PC-9 (cell line): ENCODE results near the gene ASPN. TPM values are rescaled to one million over a fixed set of nuclear protein-coding genes. Genes with fewer than 3 reads are reported as not detected.

ENCODE experiments used
- BruUV-seq: library from RNA; stranded (reverse); fragments of 400-500 nt; replicated peaks from 2 replicates; lab custom pipeline; 2021; lab: Mats Ljungman, UMichigan
- CTCF ChIA-PET: fragments of 300-600 bp; sonication (Branson Sonifier 250); formaldehyde crosslinking; loops from one replicate; lab custom pipeline; 2022; ENCODE audit warnings: antibody characterized with exemption; lab: Charles Lee
- POLR2A ChIA-PET: fragments of 300-600 bp; sonication (Branson Sonifier 250); formaldehyde crosslinking; loops from one replicate; lab custom pipeline; 2022; ENCODE audit warnings: antibody characterized with exemption; ENCODE audit not compliant: unreplicated experiment; lab: Charles Lee
- DNase-seq, 2 experiments: peaks; one replicate each; pipeline versions ENCODE4 v3.0.0 to v3.0.0-alpha.2; 2015 to 2022; ENCODE audit warnings: mixed read lengths in 1 of 2
- H2AFZ ChIP-seq: fragments of 200-600 bp; sonication (generic); 2 replicates; pipeline ENCODE4 v1.8.1; 2017; ENCODE audit warnings: antibody characterized with exemption
- H3F3A ChIP-seq: fragments of 200-600 bp; sonication (generic); 2 replicates; pipeline ENCODE4 v1.8.1; 2017; ENCODE audit warnings: antibody characterized with exemption, mild to moderate bottlenecking, low read depth; ENCODE audit not compliant: insufficient read depth
- H3K27ac ChIP-seq: fragments of 200-600 bp; sonication (generic); 2 replicates; pipeline ENCODE4 v1.6.1; 2016; ENCODE audit warnings: mixed run types
- H3K27me3 ChIP-seq: fragments of 200-600 bp; sonication (generic); 2 replicates; pipeline ENCODE4 v1.6.1; 2016; ENCODE audit warnings: low read depth, mixed run types; ENCODE audit not compliant: insufficient read depth
- H3K36me3 ChIP-seq: fragments of 200-600 bp; sonication (generic); 2 replicates; pipeline ENCODE4 v1.6.1; 2016; ENCODE audit warnings: low read depth, mixed run types
- H3K4me1 ChIP-seq: fragments of 200-600 bp; sonication (generic); replicated peaks from 2 replicates; pipeline ENCODE4 v1.6.1; 2016; ENCODE audit warnings: mixed run types; ENCODE audit not compliant: insufficient read depth
- H3K4me2 ChIP-seq: fragments of 200-600 bp; sonication (generic); 2 replicates; pipeline ENCODE4 v1.6.1; 2017; ENCODE audit warnings: mixed run types
- H3K4me3 ChIP-seq: fragments of 200-600 bp; sonication (generic); 2 replicates; pipeline ENCODE4 v1.6.1; 2016; ENCODE audit warnings: mixed run types
- H3K79me2 ChIP-seq: fragments of 200-600 bp; sonication (generic); 2 replicates; pipeline ENCODE4 v1.6.1; 2017; ENCODE audit warnings: low read depth, mixed run types
- H3K9me2 ChIP-seq: fragments of 200-600 bp; sonication (generic); 2 replicates; pipeline ENCODE4 v1.8.1; 2017; ENCODE audit warnings: mild to moderate bottlenecking; ENCODE audit not compliant: insufficient read depth
- H3K9me3 ChIP-seq: fragments of 200-600 bp; sonication (generic); 2 replicates; pipeline ENCODE4 v1.8.1; 2016; ENCODE audit warnings: low read depth; ENCODE audit not compliant: insufficient read depth
- H4K20me1 ChIP-seq: fragments of 200-600 bp; sonication (generic); 2 replicates; pipeline ENCODE4 v1.8.1; 2017; ENCODE audit not compliant: insufficient read depth
- CTCF ChIP-seq: fragments of 200-600 bp; sonication (generic); conservative IDR thresholded peaks from 2 replicates; pipeline ENCODE4 v1.6.1; 2017; ENCODE audit warnings: mixed run types, antibody characterized with exemption, mild to moderate bottlenecking, moderate library complexity
- EZH2 ChIP-seq: fragments of 200-600 bp; sonication (generic); IDR thresholded peaks from 2 replicates; pipeline ENCODE4 v1.8.0; 2017; ENCODE audit warnings: antibody characterized with exemption, low read depth
- intact Hi-C: fragments of 100-400 bp; cut with micrococcal nuclease; formaldehyde crosslinking; loops from one replicate; pipeline ENCODE4 v1.10.0; 2022; ENCODE audit not compliant: unreplicated experiment
- total RNA-seq: library from RNA; stranded (reverse); gene quantifications from 2 replicates; pipeline ENCODE4 v1.2.3, GENCODE V29; 2021

Gene ASPN
- total RNA-seq, 1 experiment from 2014 or later, result not detected

- no peak overlapping the region for H3K4me2 ChIP-seq
- ChIA-PET CTCF (interaction anchor here (0.5 kb wide), 1 partner anchor 38 kb away, joined by 6 read pairs; no protein-coding TSS in a partner anchor), POLR2A (no interaction called here)
- no peak for TF ChIP-seq EZH2
- TF ChIP-seq CTCF, result no peak
- H3K9me3 ChIP-seq, result no peaks in the 10 kb centered on the region
- no peaks in the 10 kb centered on the region for H3K27me3 ChIP-seq
- no peaks in the 10 kb centered on the region for H3K79me2 ChIP-seq
- H3K4me1 ChIP-seq, result no peaks in the 10 kb centered on the region
- H3K27ac ChIP-seq, result no peak overlapping the region
- no TSS peak for BruUV-seq
- no peak overlapping the region for H2AFZ ChIP-seq
- H3K36me3 ChIP-seq, result no peaks in the 10 kb centered on the region
- intact Hi-C loops, result no loop called here
- H3F3A ChIP-seq, result no peaks in the 10 kb centered on the region
- H3K4me3 ChIP-seq, result no peak overlapping the region
- no peaks in the 10 kb centered on the region for H4K20me1 ChIP-seq
- no peaks in the 10 kb centered on the region for H3K9me2 ChIP-seq
- DNase-seq, result no peak
Observed at GRCh38 chr9:92463984-92464383, 18.3 kb downstream of the ASPN start.

GRCh38 chr9:92463387-92463786 lies 18.9 kb downstream of the ASPN start:
- BruUV-seq, result no TSS peak
- intact Hi-C loops, result no loop called here

GRCh38 chr9:92457576-92457975 lies 24.7 kb downstream of the ASPN start:
- no peak overlapping the region for H3K4me2 ChIP-seq
- ChIA-PET CTCF (no interaction called here), POLR2A (no interaction called here)
- no peak overlapping the region for H3K4me3 ChIP-seq
- H3K27me3 ChIP-seq, result no peaks in the 10 kb centered on the region
- no peak for DNase-seq
- no peaks in the 10 kb centered on the region for H3K9me2 ChIP-seq
- no TSS peak for BruUV-seq
- H3K9me3 ChIP-seq, result no peaks in the 10 kb centered on the region
- H2AFZ ChIP-seq, result no peak overlapping the region
- H4K20me1 ChIP-seq, result no peaks in the 10 kb centered on the region
- H3K4me1 ChIP-seq, result no peaks in the 10 kb centered on the region
- no peak overlapping the region for H3K27ac ChIP-seq
- H3F3A ChIP-seq, result no peaks in the 10 kb centered on the region
- no peaks in the 10 kb centered on the region for H3K36me3 ChIP-seq
- no peaks in the 10 kb centered on the region for H3K79me2 ChIP-seq
- TF ChIP-seq CTCF (no peak), EZH2 (no peak)
- intact Hi-C loops, result no loop called here

More at GRCh38 chr9:92463387-92463786, 18.9 kb downstream of the ASPN start:
- Histone ChIP-seq H2AFZ (no peak overlapping the region), H3K9me3 (no peaks in the 10 kb centered on the region), H3K4me1 (no peaks in the 10 kb centered on the region), H3K27me3 (no peaks in the 10 kb centered on the region), H3K4me2 (no peak overlapping the region), H3K9me2 (no peaks in the 10 kb centered on the region), H4K20me1 (no peaks in the 10 kb centered on the region), H3K79me2 (no peaks in the 10 kb centered on the region), H3F3A (no peaks in the 10 kb centered on the region), H3K36me3 (no peaks in the 10 kb centered on the region), H3K27ac (no peak overlapping the region), H3K4me3 (no peak overlapping the region)
- POLR2A ChIA-PET, result no interaction called here
- DNase-seq, result no peak
- TF ChIP-seq EZH2, result no peak
- TF ChIP-seq CTCF, result no peak
- CTCF ChIA-PET, result interaction anchor here (0.5 kb wide), 1 partner anchor 39 kb away, joined by 6 read pairs; no protein-coding TSS in a partner anchor
